Measurements from ENCODE around the gene CAMTA1.

The CAMTA1 gene

GRCh38 chr1:7385471-7386225 is 600.4 kb downstream of the CAMTA1 start:
- no peak for DNase-seq

GRCh38 chr1:7386226-7387052 is 601.2 kb downstream of the CAMTA1 start:
- no peak for DNase-seq

GRCh38 chr1:7387053-7387927 is 602.0 kb downstream of the CAMTA1 start:
- no peak for DNase-seq

GRCh38 chr1:7388141-7388487 is 602.9 kb downstream of the CAMTA1 start:
- DNase-seq, result no peak

- no peak for DNase-seq
These were observed 603.4 kb downstream of the CAMTA1 start for GRCh38 chr1:7388488-7389185.

- DNase-seq, result no peak
These were observed 604.1 kb downstream of the CAMTA1 start for GRCh38 chr1:7389201-7389905.

GRCh38 chr1:7389906-7390603 is 604.8 kb downstream of the CAMTA1 start:
- DNase-seq, result no peak

GRCh38 chr1:7390604-7391000 is 605.3 kb downstream of the CAMTA1 start:
- DNase-seq, result no peak

DNA sequence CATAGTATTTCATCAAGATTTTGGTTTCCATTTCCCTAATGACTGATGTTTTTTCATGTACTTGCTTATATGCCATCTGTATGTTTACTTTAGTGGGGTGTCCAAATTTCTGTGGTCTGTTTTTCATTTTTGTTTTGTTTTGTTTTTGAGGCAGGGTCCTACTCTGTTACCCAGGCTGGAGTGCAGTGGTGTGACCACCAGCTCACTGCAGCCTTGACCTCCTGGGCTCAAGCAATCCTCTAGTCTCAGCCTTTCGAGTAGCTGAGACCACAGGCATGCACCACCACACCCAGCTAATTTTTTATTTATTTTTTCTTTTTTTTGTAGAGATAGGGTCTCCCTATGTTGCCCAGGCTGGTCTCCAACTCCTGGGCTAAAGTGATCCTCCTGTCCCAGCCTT is 607.9 kb downstream of the CAMTA1 start:
- no peak for DNase-seq

- DNase-seq, result no peak
These were observed 610.0 kb downstream of the CAMTA1 start for GRCh38 chr1:7395251-7395650.

- no peak for DNase-seq
These were observed 613.7 kb downstream of the CAMTA1 start for GRCh38 chr1:7398982-7399381.

GRCh38 chr1:7399514-7400125 is 614.4 kb downstream of the CAMTA1 start:
- no peak for DNase-seq

- no peak for DNase-seq
These were observed 615.3 kb downstream of the CAMTA1 start for GRCh38 chr1:7400566-7400965.

- peak; percentile 15 to 72 for DNase-seq
These were observed 616.7 kb downstream of the CAMTA1 start for GRCh38 chr1:7401814-7402547.

- no peak for DNase-seq
These were observed 617.2 kb downstream of the CAMTA1 start for GRCh38 chr1:7402548-7402850.

- peak in 1 of 2 donors; percentile 13 for DNase-seq
These were observed 618.2 kb downstream of the CAMTA1 start for GRCh38 chr1:7403265-7404045.

GRCh38 chr1:7404046-7404742 is 618.9 kb downstream of the CAMTA1 start:
- no peak for DNase-seq

- DNase-seq, result no peak
These were observed 620.7 kb downstream of the CAMTA1 start for GRCh38 chr1:7405844-7406500.
